Astrocyte of the cerebellum (primary cell): ENCODE data around the gene TLE4.

Source experiments
- DNase-seq: peaks from one replicate; pipeline ENCODE4 v3.0.0-alpha.2; 2011; ENCODE audit warnings: low read depth
- H3K4me3 ChIP-seq: 2 replicates; pipeline ENCODE4 v1.5.1; 2011; ENCODE audit warnings: mild to moderate bottlenecking, low read depth, low read length, moderate library complexity
- in situ Hi-C: cut with HindIII; loops from 2 replicates; pipeline ENCODE4 v1.10.0; 2017; ENCODE audit warnings: low sequenced_read_pairs
- TF ChIP-seq, protein P1 (sequence below): IDR thresholded peaks from 2 replicates; pipeline ENCODE4 v1.5.1; 2012; ENCODE audit warnings: low read length, low read depth, moderate library complexity, mild to moderate bottlenecking; ENCODE audit errors: missing control alignments

TLE4 gene

GRCh38 chr9:79562749-79563386 lies 8.9 kb upstream of the TLE4 start:
- in situ Hi-C loops: no loop called here
- TF ChIP-seq, protein P1, sequence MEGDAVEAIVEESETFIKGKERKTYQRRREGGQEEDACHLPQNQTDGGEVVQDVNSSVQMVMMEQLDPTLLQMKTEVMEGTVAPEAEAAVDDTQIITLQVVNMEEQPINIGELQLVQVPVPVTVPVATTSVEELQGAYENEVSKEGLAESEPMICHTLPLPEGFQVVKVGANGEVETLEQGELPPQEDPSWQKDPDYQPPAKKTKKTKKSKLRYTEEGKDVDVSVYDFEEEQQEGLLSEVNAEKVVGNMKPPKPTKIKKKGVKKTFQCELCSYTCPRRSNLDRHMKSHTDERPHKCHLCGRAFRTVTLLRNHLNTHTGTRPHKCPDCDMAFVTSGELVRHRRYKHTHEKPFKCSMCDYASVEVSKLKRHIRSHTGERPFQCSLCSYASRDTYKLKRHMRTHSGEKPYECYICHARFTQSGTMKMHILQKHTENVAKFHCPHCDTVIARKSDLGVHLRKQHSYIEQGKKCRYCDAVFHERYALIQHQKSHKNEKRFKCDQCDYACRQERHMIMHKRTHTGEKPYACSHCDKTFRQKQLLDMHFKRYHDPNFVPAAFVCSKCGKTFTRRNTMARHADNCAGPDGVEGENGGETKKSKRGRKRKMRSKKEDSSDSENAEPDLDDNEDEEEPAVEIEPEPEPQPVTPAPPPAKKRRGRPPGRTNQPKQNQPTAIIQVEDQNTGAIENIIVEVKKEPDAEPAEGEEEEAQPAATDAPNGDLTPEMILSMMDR: no peak
- H3K4me3 ChIP-seq: no peak overlapping the region
- no peak for DNase-seq

GRCh38 chr9:79564105-79564504 lies 7.7 kb upstream of the TLE4 start:
- H3K4me3 ChIP-seq: no peak overlapping the region
- TF ChIP-seq, protein P1: no peak
- in situ Hi-C loops: no loop called here
- DNase-seq: no peak

- no peak for DNase-seq
- H3K4me3 ChIP-seq: no peak overlapping the region
- TF ChIP-seq, protein P1: no peak
- in situ Hi-C loops: no loop called here
These were observed 6.5 kb upstream of the TLE4 start for GRCh38 chr9:79565245-79565644.

DNA sequence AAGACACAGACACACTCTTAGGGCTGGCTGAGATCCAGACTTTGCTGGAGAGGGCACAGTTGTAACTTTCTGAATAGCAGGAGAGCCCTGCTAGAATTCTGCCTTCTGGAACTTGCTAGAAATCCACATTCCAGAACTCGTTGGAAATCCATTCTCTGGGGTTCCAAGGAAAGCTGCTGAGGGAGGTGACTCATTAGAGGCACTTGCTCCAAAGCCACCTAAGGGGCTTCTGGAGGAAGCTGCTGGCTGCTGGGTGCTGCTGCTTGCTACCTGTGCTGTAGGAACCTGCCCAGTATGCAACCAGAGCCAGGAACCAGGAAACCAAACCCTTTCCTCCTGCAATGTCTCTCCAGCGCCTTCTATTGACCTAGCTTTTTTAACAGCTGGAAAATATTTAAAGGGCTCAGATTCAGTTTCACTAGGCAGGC lies 4.1 kb upstream of the TLE4 start:
- no peak overlapping the region for H3K4me3 ChIP-seq
- in situ Hi-C loops: no loop called here
- no peak for DNase-seq
- TF ChIP-seq, protein P1: no peak

GRCh38 chr9:79568337-79569101 lies 3.2 kb upstream of the TLE4 start:
- DNase-seq: no peak
- H3K4me3 ChIP-seq: no peak overlapping the region
- in situ Hi-C loops: no loop called here
- TF ChIP-seq, protein P1: no peak

- no peak for DNase-seq
- in situ Hi-C loops: no loop called here
- H3K4me3 ChIP-seq: peak overlapping the region; percentile 63
- TF ChIP-seq, protein P1: no peak
These were observed 1.8 kb upstream of the TLE4 start for GRCh38 chr9:79569814-79570447.
